PC-9 (cell line): Measurements from ENCODE around the gene FOXI3.

Experiments used
- EZH2 ChIP-seq: fragments of 200-600 bp; sonication (generic); IDR thresholded peaks from 2 replicates; pipeline ENCODE4 v1.8.0; 2017; ENCODE audit warnings: antibody characterized with exemption, low read depth
- TF ChIP-seq, protein P1 (sequence below): fragments of 200-600 bp; sonication (generic); conservative IDR thresholded peaks from 2 replicates; pipeline ENCODE4 v1.6.1; 2017; ENCODE audit warnings: mixed run types, antibody characterized with exemption, mild to moderate bottlenecking, moderate library complexity

DNA sequence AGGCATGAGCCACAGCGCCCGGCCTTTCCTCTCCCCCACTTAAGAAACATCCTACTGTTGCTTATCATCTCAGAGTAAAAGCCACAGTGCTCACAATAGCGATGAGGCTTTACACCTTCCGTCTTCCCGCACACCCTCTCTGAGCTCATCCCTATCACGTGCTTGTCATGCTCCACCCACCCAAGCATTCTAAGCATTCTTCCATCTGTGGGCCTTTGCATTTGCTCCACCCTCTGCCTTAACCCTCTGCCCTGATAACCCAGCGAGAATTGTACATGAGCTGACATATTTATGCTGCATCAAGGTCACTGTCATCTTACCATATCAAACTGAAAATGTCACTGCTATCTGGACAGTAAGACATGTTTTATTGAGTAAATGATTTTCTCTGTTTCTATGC lies 22.6 kb downstream of the FOXI3 start:
- TF ChIP-seq, protein P1, sequence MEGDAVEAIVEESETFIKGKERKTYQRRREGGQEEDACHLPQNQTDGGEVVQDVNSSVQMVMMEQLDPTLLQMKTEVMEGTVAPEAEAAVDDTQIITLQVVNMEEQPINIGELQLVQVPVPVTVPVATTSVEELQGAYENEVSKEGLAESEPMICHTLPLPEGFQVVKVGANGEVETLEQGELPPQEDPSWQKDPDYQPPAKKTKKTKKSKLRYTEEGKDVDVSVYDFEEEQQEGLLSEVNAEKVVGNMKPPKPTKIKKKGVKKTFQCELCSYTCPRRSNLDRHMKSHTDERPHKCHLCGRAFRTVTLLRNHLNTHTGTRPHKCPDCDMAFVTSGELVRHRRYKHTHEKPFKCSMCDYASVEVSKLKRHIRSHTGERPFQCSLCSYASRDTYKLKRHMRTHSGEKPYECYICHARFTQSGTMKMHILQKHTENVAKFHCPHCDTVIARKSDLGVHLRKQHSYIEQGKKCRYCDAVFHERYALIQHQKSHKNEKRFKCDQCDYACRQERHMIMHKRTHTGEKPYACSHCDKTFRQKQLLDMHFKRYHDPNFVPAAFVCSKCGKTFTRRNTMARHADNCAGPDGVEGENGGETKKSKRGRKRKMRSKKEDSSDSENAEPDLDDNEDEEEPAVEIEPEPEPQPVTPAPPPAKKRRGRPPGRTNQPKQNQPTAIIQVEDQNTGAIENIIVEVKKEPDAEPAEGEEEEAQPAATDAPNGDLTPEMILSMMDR = no peak
- no peak for TF ChIP-seq EZH2
